HG03457 (cell line): ENCODE measurements around the gene GLI3.

Experiments
- ATAC-seq: cut with Tn5 transposase; IDR thresholded peaks from one replicate; pipeline ENCODE4 v1.9.1; 2021; ENCODE audit warnings: moderate number of reproducible peaks; ENCODE audit not compliant: unreplicated experiment

The GLI3 gene

GRCh38 chr7:42011846-42012245 is 225.2 kb downstream of the GLI3 start:
- ATAC-seq: no peak

GRCh38 chr7:42010751-42011150 is 226.3 kb downstream of the GLI3 start:
- ATAC-seq: no peak

- ATAC-seq: no peak
These were observed 230.1 kb downstream of the GLI3 start for GRCh38 chr7:42006801-42007513.

- ATAC-seq: no peak
These were observed 234.4 kb downstream of the GLI3 start for GRCh38 chr7:42002654-42003053.

GRCh38 chr7:41999736-42000283 is 237.2 kb downstream of the GLI3 start:
- ATAC-seq: no peak

GRCh38 chr7:41998041-41998440 is 239.0 kb downstream of the GLI3 start:
- ATAC-seq: no peak

GRCh38 chr7:41997151-41997550 is 239.9 kb downstream of the GLI3 start:
- no peak for ATAC-seq

GRCh38 chr7:41996381-41997035 is 240.5 kb downstream of the GLI3 start:
- no peak for ATAC-seq

GRCh38 chr7:41995632-41996271 is 241.3 kb downstream of the GLI3 start:
- no peak for ATAC-seq

GRCh38 chr7:41994746-41995110 is 242.3 kb downstream of the GLI3 start:
- no peak for ATAC-seq

GRCh38 chr7:41994036-41994745 is 242.8 kb downstream of the GLI3 start:
- ATAC-seq: no peak

- no peak for ATAC-seq
These were observed 243.8 kb downstream of the GLI3 start for GRCh38 chr7:41992881-41993867.

- no peak for ATAC-seq
These were observed 252.1 kb downstream of the GLI3 start for GRCh38 chr7:41984888-41985287.

GRCh38 chr7:41981046-41982040 is 255.7 kb downstream of the GLI3 start:
- ATAC-seq: no peak

- no peak for ATAC-seq
These were observed 257.1 kb downstream of the GLI3 start for GRCh38 chr7:41979834-41980307.

GRCh38 chr7:41978858-41979257 is 258.2 kb downstream of the GLI3 start:
- no peak for ATAC-seq

GRCh38 chr7:41977661-41978060 is 259.3 kb downstream of the GLI3 start:
- ATAC-seq: no peak

GRCh38 chr7:41977151-41977651 is 259.8 kb downstream of the GLI3 start:
- ATAC-seq: no peak

- ATAC-seq: no peak
These were observed 260.6 kb downstream of the GLI3 start for GRCh38 chr7:41976411-41976810.
